Measurements from ENCODE around the gene LRRC61.

LRRC61 gene

DNA sequence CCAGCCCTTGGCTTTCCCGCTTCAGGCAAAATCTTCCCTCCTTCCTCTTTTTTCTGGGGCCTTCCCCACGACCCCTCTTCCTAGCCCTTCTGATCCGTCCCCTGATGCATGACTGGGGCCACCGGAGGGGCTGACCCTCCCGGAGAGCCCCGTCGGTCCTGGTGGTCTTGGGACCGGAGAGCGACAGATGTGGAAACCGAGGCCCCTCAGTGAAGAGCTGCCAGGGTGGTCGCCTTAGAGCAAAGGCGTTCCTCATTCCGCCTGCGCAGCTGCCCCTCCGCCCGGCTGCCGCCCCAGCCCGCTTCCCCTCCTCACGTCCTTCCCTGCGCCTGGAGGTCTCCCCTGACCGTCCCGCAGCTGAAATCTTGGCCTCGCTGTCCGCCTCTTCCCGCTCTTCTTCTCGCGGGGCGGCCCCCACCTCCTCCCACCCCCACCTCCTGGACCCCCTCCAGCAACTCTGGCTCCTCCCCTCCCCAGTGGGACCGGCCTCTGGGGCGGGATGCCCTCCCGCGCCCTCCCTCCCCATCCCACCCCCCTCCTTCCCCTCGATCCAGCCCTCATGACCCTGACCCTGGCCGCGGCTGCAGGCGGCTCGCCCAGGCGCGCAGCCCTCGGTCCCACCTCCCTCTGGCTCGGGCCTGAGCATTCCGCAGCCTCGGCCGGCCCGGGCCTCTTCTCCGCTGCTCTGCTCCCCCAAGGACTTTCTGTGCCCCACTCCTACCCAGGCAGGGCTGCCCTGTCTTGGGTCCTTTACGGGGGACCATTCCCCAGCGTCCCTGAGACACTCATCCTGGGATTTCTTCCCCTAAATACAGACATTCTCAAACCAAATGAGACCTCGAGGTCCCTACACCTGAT, 18.3 kb downstream of the LRRC61 start, which contains the start of gene RARRES2:
Gene RARRES2, minus strand, starts transcription at position 367 of the 858 bp plus-strand sequence. CDS start 1,020 bp downstream, outside the sequence.
- TF ChIP-seq JUND (IDR thresholded peaks at IDR 0.05; ENCODE audit: low read depth) = no peak
- DNase-seq (ENCODE audit: low read depth in 1 of 2, low spot score in 1 of 2) = no peak
- in situ Hi-C loops (cut with HindIII; ENCODE audit: low pct_unique_long_range_greater_than_20kb, low sequenced_read_pairs) = no loop called here

DNA sequence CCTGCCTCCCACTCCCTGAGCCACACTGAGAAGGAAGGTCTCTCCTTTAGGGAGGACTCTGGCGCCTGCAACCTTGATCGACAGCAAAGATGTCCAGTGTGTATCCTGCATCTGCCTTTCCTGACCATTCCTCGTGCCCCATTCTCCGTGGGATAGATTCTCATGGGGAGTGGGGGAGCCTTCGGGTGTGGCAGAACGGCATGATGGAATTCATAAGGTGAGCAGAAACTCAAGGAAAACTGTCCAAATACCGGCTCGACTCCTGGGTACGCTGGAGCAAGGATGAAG, 18.9 kb downstream of the LRRC61 start:
- DNase-seq (ENCODE audit: low read depth in 1 of 2, low spot score in 1 of 2) = no peak
- in situ Hi-C loops (cut with HindIII; ENCODE audit: low pct_unique_long_range_greater_than_20kb, low sequenced_read_pairs) = no loop called here
- TF ChIP-seq JUND (IDR thresholded peaks at IDR 0.05; ENCODE audit: low read depth) = no peak

DNA sequence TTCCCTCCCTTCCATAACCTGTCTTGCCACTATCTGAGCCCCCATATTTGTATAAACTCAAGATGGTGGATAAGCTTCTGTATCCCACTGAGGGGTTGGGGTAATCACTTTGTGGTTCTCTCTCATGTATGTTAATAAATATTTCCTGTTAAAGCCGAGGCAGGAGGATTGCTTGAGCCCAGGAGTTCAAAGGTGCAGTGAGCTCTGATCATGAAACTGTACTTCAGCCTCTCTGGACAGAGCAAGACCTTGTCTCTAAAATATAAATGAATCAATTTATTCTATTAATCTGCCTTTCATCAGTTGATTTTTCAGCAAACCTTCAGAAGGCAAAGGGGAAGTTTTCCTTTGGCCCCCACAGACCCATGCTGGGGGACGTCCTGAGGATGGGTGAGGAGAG, 20.1 kb downstream of the LRRC61 start:
- in situ Hi-C loops (cut with HindIII; ENCODE audit: low pct_unique_long_range_greater_than_20kb, low sequenced_read_pairs) = no loop called here
- DNase-seq (ENCODE audit: low read depth in 1 of 2, low spot score in 1 of 2) = no peak
- TF ChIP-seq JUND (IDR thresholded peaks at IDR 0.05; ENCODE audit: low read depth) = no peak

DNA sequence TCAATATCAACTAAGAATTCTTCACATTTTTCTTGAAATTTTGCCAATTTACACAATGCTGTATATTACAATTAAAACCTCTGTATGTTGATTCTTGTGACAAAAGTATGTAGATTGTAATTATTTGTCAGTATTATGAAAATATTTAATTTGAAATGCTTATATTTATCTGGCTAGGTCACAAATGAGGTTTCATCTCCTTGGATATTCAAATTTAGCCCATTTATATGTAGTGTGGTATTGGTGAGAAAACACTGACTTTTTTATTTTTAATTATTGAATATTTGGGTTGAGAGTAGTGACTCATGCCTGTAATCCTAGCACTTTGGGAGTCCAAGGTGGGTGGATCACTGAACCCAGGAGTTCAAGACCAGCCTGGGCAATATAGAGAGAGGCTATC, 21.1 kb downstream of the LRRC61 start:
- TF ChIP-seq JUND (IDR thresholded peaks at IDR 0.05; ENCODE audit: low read depth) = no peak
- in situ Hi-C loops (cut with HindIII; ENCODE audit: low pct_unique_long_range_greater_than_20kb, low sequenced_read_pairs) = no loop called here
- DNase-seq (ENCODE audit: low read depth in 1 of 2, low spot score in 1 of 2) = no peak

DNA sequence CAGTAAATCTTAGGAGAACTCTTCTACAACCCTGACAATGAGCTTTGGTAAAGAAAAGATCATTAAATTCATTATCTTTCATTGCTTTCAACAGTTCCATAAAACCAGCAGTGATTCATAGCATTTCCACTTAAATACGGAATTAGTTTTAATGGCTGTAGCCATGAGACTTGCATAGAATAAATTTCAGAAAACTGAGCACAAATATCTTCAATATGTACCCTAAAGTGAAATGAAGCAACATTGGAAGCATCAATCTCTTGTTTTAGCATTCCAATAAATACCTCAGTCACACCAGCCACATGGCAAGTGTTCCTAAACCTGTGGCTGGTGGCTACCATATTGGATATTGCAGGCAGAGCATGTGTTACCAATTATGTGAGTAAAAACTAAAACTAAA, 21.9 kb downstream of the LRRC61 start:
- no peak for TF ChIP-seq JUND (IDR thresholded peaks at IDR 0.05; ENCODE audit: low read depth)
- in situ Hi-C loops (cut with HindIII; ENCODE audit: low pct_unique_long_range_greater_than_20kb, low sequenced_read_pairs) = no loop called here
- no peak for DNase-seq (ENCODE audit: low read depth in 1 of 2, low spot score in 1 of 2)

DNA sequence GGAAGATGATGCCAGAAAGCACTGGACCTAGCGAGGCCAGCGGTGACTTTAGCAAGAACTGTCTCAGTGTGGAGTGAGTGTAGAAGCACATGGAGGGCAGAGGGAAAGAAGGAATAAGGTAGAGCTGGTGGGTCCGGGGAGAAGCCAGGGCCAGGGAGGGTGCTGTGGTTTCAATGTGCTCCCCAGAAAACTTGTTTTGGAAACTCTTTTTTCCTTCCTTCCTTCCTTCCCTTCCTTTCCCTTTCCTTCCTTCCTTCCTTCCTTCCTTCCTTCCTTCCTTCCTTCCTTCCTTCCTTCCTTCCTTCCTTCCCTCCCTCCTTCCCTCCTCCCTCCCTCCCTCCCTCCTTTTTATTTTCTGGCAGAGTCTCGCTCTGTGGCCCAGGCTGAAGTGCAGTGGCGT, 23.8 kb downstream of the LRRC61 start:
- in situ Hi-C loops (cut with HindIII; ENCODE audit: low pct_unique_long_range_greater_than_20kb, low sequenced_read_pairs) = no loop called here
- TF ChIP-seq JUND (IDR thresholded peaks at IDR 0.05; ENCODE audit: low read depth) = no peak
- no peak for DNase-seq (ENCODE audit: low read depth in 1 of 2, low spot score in 1 of 2)

DNA sequence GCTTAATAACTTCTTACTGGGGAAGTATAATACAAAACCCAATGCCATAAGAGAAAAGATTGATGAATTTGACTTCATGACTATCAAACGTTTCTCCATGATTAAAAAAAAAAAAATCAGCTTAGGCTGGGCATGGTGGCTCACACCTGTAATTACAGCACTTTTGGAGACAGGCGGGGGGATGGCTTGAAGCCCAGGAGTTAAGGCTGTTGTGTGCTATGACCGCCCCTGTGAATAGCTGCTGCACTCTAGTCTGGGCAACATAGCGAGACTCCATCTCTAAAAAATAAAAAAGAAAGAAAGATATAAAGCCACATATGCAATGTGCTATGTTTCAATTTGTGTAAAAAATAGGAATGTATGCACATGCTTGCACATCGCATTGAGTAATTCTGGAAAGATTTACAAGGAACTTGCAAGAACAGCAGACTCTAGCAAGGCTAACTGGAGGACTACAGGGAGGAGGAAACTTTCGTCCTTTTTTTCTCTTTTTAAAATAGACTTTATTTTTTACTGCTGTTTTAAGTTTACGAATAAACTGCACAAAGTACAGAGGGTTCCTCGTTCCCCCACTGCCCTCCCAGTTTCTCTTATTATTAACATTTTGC, 28.5 kb downstream of the LRRC61 start:
- no peak for DNase-seq (ENCODE audit: low read depth in 1 of 2, low spot score in 1 of 2)
- TF ChIP-seq JUND (IDR thresholded peaks at IDR 0.05; ENCODE audit: low read depth) = no peak
- in situ Hi-C loops (cut with HindIII; ENCODE audit: low pct_unique_long_range_greater_than_20kb, low sequenced_read_pairs) = no loop called here

DNA sequence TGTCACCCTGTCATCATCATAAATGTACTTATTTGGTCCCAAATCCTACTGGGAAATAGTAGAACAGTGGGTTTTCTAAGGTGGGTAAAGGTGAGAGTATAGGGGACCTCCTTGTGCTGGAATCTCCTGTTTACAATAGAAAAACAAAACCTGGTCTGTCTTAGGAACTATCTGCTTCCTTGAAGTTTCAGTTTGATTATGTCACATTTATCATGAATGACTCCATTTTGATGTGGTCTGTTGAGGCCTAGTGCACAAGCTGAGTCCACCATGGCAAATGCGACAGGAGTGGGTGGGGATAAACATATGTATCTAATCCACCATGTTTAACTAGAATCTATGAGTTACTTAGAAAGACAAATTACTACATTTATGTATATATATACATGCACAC, 32.5 kb downstream of the LRRC61 start:
- no peak for TF ChIP-seq JUND (IDR thresholded peaks at IDR 0.05; ENCODE audit: low read depth)
- DNase-seq (ENCODE audit: low read depth in 1 of 2, low spot score in 1 of 2) = no peak
- in situ Hi-C loops (cut with HindIII; ENCODE audit: low pct_unique_long_range_greater_than_20kb, low sequenced_read_pairs) = no loop called here

DNA sequence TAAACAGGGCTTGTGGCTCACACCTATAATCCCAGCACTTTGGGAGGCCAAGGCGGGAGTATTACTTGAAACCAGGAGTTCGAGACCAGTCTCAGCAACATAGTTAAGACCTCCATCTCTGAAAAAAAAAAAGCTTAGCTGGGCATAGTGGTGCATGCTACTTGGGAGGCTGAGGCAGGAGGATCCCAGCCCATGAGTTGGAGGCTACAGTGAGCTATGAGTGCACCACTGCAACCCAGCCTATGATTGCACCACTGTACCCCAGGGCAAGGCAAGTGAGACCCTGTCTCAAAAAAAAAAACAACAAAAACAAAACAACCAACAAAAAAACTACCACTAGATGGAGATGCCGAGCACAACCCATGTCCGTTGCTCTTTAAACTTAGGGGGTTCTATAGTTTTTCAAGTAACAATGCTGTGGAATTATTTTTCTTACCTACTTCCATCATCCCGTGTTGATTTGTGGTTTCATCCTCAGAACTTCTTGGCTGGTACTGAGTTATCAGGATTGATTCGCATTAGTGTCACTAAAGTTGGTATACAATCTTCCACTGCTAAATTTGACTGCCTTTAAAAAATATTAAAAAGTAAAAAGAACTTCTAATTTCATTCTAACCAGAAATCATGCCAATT, 33.2 kb downstream of the LRRC61 start:
- in situ Hi-C loops (cut with HindIII; ENCODE audit: low pct_unique_long_range_greater_than_20kb, low sequenced_read_pairs) = no loop called here
- TF ChIP-seq JUND (IDR thresholded peaks at IDR 0.05; ENCODE audit: low read depth) = no peak
- DNase-seq (ENCODE audit: low read depth in 1 of 2, low spot score in 1 of 2) = no peak

DNA sequence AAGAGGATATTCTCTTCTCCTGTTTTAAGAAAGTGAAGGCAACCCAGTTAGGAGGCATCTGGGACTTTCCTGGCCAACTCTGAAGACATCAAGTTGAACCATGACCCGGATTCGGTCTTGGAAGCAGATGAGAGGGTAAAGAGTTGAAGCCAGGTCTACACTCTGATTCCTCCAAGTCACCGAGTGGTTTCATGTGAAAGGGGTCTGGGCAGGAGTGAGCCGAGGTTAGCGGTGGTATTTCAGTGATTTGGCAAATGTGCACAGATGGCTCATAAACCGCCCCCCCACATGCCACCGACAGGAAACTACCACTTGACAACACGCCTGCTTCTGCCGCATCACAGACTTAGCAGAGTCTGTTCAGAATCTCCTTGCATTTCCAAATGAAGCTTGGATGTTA, 34.1 kb downstream of the LRRC61 start:
- DNase-seq (ENCODE audit: low read depth in 1 of 2, low spot score in 1 of 2) = no peak
- no peak for TF ChIP-seq JUND (IDR thresholded peaks at IDR 0.05; ENCODE audit: low read depth)
- in situ Hi-C loops (cut with HindIII; ENCODE audit: low pct_unique_long_range_greater_than_20kb, low sequenced_read_pairs) = no loop called here

DNA sequence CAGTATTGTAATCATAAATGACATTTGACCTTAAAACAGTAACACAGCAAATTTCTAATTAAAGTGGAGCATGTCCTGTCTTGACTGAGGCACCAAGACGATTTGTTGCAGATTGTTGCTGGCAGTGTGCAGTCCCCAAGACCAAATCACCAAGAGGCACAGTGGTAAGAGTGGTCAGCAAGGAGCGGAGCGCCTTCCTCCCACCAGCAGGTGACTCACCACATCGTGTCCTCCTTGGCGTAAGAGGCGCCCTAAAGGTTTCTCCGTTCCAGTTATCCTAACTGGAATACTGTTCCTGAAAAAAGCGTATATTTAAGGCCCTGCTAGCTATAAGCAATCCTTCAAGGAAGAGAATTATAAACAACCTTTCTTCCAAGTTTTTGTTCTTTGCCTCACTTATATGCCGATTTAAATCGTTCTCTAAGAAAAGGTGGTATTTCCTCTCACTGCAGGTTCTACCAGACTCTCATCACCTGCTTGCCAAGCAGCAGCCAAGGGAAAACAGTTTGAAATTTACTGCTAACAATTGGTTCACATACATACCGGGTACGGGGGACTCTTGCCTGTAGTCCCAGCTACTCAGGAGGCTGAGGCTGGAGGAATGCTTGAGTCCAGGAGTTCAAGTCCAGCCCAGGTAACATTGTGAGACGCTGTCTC, 34.7 kb downstream of the LRRC61 start:
- no peak for TF ChIP-seq JUND (IDR thresholded peaks at IDR 0.05; ENCODE audit: low read depth)
- DNase-seq (ENCODE audit: low read depth in 1 of 2, low spot score in 1 of 2) = no peak
- in situ Hi-C loops (cut with HindIII; ENCODE audit: low pct_unique_long_range_greater_than_20kb, low sequenced_read_pairs) = no loop called here

DNA sequence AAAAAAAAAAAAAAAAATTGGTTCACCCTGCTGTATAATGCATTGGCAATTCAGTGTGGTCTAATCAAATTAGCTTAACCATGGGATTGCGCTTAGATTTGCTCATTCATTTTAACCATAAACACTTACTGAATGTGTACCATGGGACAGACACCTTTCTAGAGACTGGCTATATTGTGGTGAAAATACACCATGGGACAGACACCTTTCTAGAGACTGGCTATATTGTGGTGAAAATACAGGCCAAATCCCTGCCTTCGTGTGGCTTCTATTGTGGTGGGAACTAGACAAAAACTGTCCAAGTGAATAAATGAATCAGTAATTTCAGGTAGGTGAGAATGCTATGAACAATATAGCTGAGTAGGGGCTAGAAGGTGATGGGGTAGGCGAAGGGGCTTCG, 35.3 kb downstream of the LRRC61 start:
- no peak for TF ChIP-seq JUND (IDR thresholded peaks at IDR 0.05; ENCODE audit: low read depth)
- DNase-seq (ENCODE audit: low read depth in 1 of 2, low spot score in 1 of 2) = no peak
- in situ Hi-C loops (cut with HindIII; ENCODE audit: low pct_unique_long_range_greater_than_20kb, low sequenced_read_pairs) = no loop called here
